HK-2 (cell line): ENCODE measurements around the gene CWC22.
"Not testable (repeated sequence)": the region's sequence is repeated elsewhere in the genome, so short reads cannot be mapped to it uniquely, and the experiment has no call there.

ENCODE experiments used
- DNase-seq: peaks from one replicate; pipeline ENCODE4 v3.0.0-alpha.2; 2018; ENCODE audit not compliant: unreplicated experiment

CWC22 gene

DNA sequence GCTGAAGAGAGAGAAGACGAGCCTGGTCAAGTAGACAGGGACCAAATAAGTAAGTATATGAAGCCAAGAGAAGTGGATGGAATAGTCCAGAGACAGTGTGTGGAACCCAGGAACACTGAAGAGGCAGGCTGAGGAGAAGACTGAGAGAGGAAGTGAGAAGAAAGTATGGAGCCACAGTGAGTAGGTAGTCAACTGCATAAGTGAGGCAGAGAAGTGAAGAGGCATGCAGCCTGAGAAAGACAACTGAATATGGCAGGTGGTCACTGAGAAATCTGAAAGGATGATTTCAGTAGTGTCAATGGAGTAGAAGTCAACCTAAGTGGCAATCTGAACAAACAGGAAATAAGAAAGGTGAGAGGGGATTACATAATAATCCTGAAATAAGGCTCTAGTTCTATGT is 55.4 kb downstream of the CWC22 start:
- DNase-seq: no peak

DNA sequence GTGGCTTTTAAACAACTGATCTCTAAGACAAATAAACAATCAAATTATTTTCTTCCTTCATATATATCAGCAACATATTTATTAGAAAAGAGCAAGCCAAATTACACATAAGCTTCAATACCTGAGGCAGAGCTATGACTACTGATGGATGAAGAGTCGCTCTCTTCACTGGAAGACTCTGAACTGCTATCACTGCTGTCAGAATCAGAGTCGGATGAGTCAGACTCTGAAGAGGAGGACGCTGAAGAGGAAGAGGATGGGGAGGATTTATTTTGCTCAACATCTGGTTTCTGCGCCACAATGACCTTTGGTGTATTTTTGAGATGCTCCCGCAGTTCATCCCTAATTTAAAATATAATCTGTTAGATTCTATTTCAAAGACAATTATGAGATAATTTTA is 56.7 kb downstream of the CWC22 start:
- DNase-seq: no peak

DNA sequence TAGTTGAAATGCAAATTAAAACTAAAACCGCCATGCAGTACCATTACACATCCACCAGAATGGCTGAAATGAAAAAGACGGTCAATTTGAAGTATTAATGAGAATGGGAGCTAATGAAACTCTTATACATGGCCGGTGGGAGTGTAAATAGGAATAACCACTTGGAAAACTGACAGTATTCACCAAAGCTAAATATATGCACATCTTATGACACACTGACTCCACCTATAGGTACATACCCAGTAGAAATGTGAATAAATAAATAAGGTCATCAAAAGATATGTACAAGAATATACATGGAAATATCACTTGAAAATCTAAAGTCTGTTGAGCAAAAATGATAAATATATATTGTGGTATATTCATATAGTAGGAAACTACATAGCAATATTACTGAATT is 57.7 kb downstream of the CWC22 start:
- DNase-seq: no peak

DNA sequence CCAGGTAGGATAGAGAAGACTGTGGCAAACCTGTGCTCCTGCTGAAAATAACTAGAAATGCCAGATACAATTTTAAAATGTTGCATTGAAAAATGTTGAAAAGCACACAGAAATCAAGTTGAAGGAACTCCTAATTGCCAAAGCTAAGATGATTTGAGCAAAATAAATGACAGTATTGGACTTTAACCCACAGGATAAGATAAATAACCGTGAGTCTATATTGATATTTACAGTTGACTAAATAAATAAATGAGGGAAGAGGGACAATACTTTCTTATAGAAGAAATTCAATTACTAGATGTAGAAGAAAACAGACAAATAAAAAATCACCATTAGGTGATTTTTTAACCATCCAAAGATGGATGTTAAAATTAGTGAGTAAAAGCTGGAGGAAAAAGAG is 59.0 kb downstream of the CWC22 start:
- DNase-seq: no peak

DNA sequence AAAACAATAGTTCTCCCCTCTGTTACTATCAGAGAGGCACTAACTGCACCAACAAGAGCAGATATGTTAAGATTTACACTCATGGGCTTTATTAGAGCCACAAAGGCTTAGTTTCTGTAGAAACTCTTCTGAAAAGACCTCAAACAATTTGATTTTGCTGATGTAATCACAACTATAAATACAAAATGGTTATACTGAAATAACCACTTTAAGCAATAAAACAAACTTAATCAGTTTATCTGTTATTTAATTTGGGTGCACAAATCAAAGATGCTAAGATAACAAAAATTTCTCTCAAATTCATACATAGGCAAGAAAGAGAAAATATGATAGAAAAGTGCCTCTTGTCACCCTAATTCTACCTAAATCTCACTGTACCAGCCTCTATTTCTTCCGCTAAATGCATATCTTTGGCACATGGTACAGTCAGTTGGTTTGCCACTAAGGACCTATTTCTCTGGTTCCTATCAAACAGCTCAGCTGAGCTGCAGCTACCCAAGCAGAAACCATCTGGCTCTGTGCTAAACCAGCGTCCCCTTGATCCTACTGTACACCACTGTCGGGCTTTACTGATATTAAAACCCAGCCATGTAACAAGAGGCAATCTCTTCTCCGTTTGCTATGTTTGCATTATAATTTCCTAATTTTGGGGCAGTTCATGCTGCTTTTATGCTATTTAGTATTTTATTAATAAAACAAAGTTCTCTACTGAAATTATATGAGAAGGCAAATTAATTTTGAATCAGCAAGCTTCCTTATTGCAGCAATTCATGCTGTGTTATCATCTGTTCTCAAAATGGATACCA is 60.1 kb downstream of the CWC22 start:
- DNase-seq: no peak

DNA sequence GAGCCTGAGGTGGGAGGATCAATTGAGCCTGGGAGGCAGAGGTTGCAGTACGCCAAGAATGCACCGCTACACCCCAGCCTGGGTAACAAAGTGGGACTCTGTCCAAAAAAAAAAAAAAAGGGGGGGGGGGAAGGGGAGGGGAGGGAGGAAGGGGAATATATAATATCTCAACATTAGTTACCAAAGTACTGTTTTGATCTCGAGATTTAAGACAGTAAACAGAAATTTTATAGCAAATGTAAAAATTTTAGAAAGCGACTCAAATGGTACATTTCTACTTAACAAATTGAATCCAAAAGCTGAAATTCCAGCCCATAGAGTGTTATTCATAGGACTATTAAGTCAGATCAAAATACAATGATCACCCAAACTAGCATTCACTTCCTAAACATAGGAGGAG is 60.8 kb downstream of the CWC22 start:
- DNase-seq: no peak

DNA sequence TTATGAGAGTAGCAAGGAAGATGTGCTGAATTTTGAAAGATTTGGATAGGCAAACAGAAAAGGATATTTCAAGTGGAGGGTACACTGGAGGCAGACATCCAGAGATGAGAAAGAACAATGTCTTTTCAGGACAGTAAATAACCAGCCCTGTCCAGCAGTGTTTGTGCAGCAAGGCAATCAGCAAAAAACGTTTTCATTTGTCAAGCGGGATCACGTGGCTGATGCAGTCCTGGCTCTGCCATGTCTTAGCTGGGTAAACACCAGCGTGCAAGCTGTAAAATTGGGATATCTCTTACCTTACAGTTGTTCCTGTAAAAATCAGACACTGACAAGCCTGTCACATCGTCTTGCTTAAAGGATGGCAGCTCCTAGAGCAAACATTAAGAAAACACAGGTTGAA is 67.8 kb downstream of the CWC22 start:
- no peak for DNase-seq

DNA sequence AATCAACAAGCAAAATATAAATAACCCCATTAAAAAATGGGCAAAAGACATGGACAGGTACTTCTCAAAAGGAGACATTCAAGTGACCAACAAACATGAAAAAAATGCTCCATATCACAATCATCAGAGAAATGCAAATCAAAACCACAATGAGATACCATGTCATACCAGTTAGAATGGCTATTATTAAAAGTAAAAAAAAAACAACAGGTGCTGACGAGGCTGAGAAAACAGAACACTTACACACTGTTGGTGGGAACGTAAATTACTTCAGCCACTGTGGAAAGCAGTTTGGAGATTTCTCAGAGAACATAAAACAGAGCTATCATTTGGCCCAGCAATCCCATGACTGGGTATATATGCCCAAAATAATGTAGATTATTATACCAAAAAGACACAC is 69.1 kb downstream of the CWC22 start:
- DNase-seq: no peak

DNA sequence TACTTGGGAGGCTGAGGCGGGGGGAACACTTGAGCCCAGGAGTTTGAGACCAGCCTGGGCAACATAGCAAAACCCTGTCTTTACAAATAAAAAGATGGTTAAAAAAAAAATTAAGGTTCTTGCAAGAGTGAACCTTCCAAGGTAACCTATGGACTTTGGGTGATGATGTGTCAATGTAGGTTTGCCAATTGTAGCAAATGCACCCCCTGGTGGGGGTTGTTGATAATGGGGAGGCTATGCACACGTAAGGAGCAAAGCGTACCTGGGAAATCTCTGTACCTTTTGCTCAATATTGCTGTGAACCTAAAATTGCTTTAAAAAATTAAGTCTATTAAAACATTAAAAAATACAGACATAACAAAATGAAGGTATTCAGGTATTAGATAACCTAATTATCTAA is 70.4 kb downstream of the CWC22 start:
- peak; percentile 30 for DNase-seq

DNA sequence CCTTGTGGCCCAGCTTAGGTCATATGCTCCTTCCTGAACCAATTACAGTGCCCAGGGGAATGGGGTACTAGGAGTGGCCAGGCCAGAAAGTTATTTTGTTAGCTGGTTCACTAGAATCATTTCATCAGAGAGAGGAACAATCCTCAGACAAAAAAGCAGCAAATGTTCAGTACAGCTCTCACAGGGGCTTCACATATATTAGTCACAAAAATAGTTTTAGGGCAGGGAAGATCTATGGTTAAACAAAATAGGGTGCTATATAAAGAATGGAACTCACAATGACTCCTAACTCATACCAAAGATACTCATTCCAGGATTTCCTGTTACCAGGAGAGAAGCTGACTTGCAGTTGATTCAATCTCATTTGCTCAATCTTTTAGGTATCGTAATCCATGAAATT is 71.0 kb downstream of the CWC22 start:
- DNase-seq: no peak

DNA sequence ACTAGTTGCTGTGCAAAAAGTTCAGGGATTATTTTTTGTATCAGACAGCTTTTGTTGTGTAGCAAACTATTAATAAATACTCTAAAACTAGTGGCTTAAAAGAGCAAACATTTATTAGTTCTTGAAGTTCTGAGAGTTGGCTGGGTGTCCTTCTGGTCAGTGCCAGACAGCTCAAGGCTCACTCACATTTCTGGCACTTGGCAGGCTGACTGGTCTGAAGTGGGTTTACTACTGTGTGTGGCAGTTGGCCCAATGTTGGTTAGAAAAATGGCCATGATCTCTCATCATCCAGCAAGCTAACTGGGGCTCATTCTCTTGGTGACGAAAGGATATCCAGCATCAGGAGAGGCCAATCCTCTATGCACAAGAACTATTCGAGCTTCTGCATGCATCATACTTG is 74.3 kb downstream of the CWC22 start:
- DNase-seq: no peak

DNA sequence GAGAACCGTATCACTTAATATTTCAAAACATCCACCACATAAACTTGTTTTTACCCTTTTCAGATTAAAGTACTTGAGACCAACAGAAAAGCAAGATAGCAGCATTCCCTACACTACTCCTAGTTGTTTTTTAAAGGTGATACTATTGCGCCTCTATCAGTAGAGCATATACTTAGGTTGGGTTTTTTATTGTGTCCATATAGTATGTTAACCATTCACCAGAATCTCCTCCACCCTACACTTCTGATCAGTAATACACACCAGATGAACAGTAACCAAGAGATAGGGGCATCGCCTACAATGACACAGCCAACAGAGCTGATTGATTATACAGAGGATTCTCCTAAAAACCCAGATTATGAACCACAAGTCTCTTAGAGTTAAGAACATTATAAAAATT is 75.6 kb downstream of the CWC22 start:
- DNase-seq: no peak

DNA sequence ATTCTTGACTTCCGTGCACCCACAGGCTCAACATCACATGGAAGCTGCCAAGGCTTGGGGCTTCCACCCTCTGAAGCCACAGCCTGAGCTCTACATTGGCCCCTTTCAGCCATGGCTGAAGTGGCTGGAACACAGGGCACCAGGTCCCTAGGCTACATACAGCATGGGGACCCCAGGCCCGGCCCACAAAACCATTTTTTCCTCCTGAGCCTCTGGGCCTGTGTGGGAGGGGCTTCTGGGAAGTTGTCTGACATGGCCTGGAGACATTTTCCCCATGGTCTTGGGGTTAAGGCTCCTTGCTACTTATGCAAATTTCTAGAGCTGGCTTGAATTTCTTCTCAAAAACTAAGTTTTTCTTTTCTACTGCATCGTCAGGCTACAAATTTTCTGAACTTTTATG is 77.1 kb downstream of the CWC22 start:
- not testable (repeated sequence) for DNase-seq

DNA sequence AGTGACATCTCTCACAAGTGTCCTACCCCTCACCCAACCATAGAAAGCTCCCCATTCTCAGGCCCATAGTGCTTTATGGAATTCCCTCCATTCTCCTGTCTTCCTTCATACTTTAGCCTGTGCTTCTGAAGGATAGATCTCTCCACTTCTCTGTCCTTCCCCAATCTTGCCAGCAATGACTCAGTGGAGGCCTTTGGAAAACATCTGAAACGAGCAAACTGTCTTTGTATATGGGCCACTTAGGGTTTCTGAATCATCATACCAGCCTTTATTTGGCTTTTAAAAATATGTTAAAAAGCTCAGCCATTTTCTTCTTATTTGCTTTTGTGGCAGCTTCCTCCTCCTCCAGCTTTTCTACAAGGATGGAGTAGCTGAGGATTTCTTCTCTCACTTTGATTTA is 80.1 kb downstream of the CWC22 start:
- DNase-seq: no peak

DNA sequence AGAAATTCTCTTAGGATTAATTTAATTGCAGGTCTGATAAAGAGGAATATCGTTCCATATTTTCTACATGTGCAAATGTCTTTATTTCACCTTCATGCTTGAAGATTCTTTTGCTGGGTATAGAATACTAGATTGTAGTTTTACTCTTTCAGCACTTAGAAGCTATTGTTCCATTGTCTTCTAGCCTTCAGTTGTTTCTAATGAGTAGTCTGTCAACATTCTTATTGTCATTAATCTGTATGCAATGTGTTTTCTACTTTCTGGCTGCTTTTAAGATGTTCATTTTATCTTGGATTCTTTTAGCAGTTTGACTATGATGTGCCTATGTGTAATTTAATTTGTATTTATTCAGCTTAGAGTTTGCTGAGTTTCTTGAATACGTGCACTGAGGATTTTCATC is 81.4 kb downstream of the CWC22 start:
- DNase-seq: no peak

DNA sequence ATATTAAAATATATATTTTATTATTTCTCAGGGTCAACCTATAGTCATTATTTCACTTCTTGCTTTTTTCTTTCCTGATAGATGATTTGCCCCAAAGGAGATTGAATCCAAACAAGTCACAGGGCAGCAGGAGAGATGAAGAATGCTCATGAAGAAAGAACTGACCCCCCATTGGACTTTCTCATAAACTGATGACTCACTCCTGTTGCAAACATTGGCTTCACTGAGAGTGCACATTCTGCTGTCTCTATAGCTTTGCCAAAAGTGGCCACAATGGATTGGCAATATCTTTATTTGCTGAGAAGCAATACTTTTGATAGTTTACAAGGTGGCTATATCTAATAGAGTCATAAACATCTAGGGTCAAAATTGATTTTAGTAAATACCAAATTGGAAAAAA is 89.8 kb downstream of the CWC22 start:
- no peak for DNase-seq

DNA sequence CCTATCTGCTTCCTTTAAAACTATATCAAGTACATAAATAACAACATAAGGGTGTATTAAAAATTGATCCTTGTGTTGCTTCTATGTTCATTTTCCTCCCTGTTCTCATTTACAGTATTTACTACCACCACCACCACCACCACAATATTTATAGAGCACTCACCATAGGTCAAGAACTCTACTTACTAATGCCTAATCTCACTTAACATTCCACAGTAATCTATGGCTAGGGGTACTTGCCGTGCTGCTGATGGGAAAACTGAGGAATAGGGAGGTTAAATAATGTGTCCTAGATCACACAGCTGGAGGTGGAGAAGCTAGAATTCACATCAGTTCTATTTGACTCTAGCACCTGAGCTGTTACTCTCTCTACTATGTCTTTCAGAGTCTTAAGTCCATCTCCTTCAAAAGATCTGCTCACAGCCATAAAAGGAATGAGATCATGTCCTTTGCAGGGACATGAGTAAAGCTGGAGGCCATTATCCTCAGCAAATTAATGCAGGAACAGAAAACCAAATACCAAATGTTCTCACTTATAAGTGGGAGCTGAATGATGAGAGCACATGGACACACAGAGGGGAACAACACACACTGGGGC is 91.6 kb downstream of the CWC22 start:
- DNase-seq: no peak

DNA sequence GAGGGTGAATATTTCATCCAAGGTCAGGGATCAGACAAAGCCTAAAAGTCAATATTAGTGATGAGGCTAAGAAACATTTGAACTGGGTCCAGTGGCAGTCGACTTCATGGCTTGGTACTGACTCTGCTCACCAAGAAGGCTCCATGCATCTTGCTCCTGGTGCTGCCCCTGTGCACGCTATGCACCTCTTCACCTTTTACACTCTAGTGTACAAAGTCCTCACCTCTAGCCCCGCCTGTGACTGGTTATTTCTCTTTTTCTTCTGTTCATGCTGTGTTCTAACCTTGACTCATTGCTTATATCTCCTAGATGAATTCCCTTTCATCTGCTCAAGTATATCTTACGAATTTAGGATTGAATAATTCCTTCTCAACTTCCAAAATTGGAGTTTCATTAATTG is 93.3 kb downstream of the CWC22 start:
- DNase-seq: no peak

DNA sequence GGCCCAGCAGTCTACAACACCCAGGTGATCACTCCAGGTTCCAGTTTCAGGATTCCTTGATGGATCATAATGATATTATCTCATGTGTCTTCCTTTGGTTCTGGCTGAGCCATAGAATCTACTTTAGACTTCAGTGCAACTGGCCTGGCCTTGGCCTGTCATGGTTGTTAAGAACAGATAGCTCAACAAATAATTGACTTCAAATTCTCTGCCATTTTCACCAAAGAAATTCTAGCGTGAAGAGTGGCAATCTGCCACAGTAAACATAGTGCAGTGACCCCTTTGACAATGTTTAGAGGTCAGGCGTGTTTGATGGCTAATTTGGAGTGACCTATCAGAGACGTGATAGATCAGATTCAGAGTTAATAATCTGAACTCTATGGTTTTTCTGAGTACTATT is 95.5 kb downstream of the CWC22 start:
- DNase-seq: no peak

DNA sequence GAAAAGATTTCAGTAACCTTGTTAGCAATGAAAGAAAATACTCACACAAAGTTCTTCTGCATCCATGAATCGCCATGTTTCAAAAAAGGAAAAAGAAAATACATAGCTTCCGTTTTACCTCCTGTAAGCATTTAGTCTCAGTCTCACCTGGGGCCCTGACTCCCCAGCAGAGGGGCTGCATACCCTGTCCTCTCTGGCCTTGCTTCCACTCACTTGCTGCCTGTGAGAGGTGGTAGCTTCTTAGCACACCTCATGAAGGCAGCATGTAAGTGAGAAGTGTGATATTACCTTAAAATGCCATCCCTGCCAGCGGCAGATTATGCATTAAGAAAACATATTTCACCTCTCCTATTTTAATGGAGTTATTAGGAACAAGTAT is 96.4 kb downstream of the CWC22 start:
- no peak for DNase-seq

DNA sequence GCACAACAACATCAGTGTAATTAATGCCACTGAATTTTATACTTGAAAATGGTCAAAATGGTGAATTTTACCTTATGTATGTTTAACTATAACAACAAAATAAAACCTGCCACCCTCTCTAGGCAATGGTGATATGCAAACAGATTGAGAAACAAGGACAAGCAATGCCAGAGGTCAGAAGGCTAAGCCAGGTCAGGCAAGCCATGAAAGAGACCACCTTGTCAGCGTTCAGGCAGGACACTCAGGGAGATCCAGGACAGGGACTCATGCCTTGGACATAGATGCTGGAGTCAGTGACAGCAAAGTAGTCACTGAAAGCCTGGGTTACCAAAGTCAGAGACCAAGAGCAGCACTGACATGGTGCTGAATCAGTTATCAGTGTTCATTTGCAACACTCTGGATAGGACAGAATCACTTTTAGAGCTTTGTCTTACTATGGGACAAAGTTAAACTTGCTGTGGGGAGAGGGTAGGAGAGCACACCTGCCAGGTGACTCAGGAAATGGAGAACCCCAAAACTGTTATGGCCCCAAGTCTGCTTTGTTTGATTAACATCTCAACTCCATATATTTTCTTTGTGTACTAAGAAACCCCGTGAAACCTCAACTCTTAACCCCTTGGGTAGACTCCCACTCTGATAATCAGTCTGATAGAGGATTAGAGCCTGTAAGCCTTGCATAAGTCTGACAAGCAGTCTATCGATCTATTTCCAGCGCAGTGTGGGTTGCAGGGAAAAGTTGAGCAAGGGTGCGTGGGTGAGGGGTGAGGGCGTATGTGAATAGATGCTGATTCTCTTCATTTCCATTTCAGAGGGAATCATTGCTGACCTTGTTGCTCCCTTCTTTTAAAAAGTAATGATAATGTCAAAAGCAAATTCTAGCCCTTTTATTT is 97.0 kb downstream of the CWC22 start:
- no peak for DNase-seq

DNA sequence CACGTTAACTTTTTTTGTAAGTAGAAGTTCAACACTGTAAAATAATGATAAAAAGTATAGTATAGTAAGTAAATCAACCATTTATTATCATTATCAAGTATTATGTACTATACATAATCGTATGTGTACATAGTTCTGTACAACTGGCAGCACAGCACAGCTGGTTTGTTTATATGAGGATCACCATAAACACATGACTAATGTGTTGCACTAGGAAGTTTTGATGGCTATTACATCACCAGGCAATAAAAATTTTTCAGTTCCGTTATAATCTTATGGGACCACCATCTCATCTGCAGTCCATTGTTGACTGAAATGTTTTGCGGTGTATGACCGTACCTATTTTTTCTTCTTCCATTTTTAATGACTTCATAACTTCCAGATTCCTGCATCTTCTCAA is 106.4 kb downstream of the CWC22 start:
- DNase-seq: no peak

DNA sequence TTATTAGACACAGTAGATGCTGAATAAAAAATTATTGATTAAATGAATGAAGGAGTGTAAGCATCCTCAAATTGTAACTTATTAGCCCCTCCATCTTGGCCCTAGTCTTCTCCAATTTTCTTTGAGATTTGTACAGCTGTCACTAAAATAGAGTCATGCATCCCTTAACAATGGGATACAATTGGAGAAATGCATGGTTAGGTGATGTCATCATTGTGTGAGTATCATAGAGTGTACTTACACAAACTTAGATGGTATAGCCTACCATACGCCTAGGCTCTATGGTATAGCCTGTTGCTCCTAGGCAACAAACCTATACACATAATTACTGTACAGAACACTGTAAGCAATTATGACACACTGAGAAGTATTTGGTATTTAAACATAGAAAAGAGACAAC is 107.4 kb downstream of the CWC22 start:
- no peak for DNase-seq
